B cell (primary cell): ENCODE results near the gene GLRX. TPM values are rescaled to one million over a fixed set of nuclear protein-coding genes. Genes with fewer than 3 reads are reported as not detected.

Experiments
- ATAC-seq: fragments of 200-7000 bp; cut with Tn5 transposase; one replicate; pipeline ENCODE4 v1.10.0; 2021; ENCODE audit warnings: low read depth, mild to moderate bottlenecking, moderate number of reproducible peaks, moderate library complexity
- CTCF ChIA-PET: fragments of 350-600 bp; sonication (Branson Sonifier 250); formaldehyde crosslinking; loops from one replicate; lab custom pipeline; 2021; ENCODE audit warnings: antibody characterized with exemption, inconsistent platforms; lab: Charles Lee
- POLR2A ChIA-PET: fragments of 350-600 bp; sonication (Branson Sonifier 250); formaldehyde crosslinking; loops from one replicate; lab custom pipeline; 2021; ENCODE audit warnings: antibody characterized with exemption; lab: Charles Lee
- DNase-seq: peaks from one replicate; pipeline ENCODE4 v3.0.0; 2013
- H2AFZ ChIP-seq: 2 replicates; pipeline ENCODE4 v1.6.1; 2012; ENCODE audit warnings: mild to moderate bottlenecking, low read depth, low read length; ENCODE audit not compliant: insufficient read depth, poor library complexity, severe bottlenecking
- H3K27ac ChIP-seq, 2 donors: 1 replicate in 1 of 2; 2 replicates in 1 of 2; pipeline ENCODE4 v1.5.1; 2012 to 2013; ENCODE audit warnings: low read length in 2 of 2, mild to moderate bottlenecking in 2 of 2, moderate library complexity in 1 of 2
- H3K27me3 ChIP-seq, 4 experiments: fragments of 200-600 bp in 1 of 4; sonication (generic) in 1 of 4; replicated peaks in 1 of 4; 1 replicate in 2 of 4; 2 replicates in 2 of 4; pipeline versions ENCODE4 v1.6.1 to v1.7.0; 2013 to 2016; ENCODE audit warnings: low read length in 3 of 4, mild to moderate bottlenecking in 2 of 4, mixed read lengths in 1 of 4, moderate library complexity in 1 of 4; ENCODE audit not compliant: insufficient read depth in 4 of 4, control insufficient read depth in 3 of 4; ENCODE audit errors: control extremely low read depth in 1 of 4
- H3K36me3 ChIP-seq, 2 experiments: replicated peaks in 1 of 2; 1 replicate in 1 of 2; 2 replicates in 1 of 2; pipeline versions ENCODE4 v1.6.1 to v1.7.1; 2013; ENCODE audit warnings: low read length in 1 of 2; ENCODE audit not compliant: insufficient read depth in 2 of 2, control insufficient read depth in 1 of 2; ENCODE audit errors: control extremely low read depth in 1 of 2, extremely low read depth in 1 of 2
- H3K4me1 ChIP-seq, 2 donors: fragments of 200-600 bp in 1 of 2; sonication (generic) in 1 of 2; 1 replicate in 1 of 2; 2 replicates in 1 of 2; pipeline versions ENCODE4 v1.5.1 to v1.6.1; 2013 to 2017; ENCODE audit warnings: low read length in 2 of 2; ENCODE audit not compliant: control insufficient read depth in 2 of 2, insufficient read depth in 2 of 2
- H3K4me2 ChIP-seq: replicated peaks from 2 replicates; pipeline ENCODE3; 2012; ENCODE audit warnings: mild to moderate bottlenecking, low read depth, low read length; ENCODE audit not compliant: poor library complexity, severe bottlenecking
- H3K4me3 ChIP-seq, 5 experiments: fragments of 200-600 bp in 1 of 5; sonication (generic) in 1 of 5; 1 replicate in 3 of 5; 2 replicates in 2 of 5; pipeline versions ENCODE4 v1.5.1 to v1.7.0; 2011 to 2016; ENCODE audit warnings: low read length in 4 of 5, mild to moderate bottlenecking in 4 of 5, low read depth in 2 of 5, control low read depth in 1 of 5, moderate library complexity in 1 of 5; ENCODE audit not compliant: insufficient read depth in 1 of 5; ENCODE audit errors: control extremely low read depth in 1 of 5, extremely low read depth in 1 of 5
- H3K79me2 ChIP-seq: fragments of 200-600 bp; sonication (generic); one replicate; pipeline ENCODE4 v1.6.0; 2016; ENCODE audit warnings: low read length; ENCODE audit not compliant: control insufficient read depth, insufficient read depth
- H3K9ac ChIP-seq: fragments of 200-600 bp; sonication (generic); 2 replicates; pipeline ENCODE4 v1.6.1; 2017; ENCODE audit warnings: mild to moderate bottlenecking, low read length, moderate library complexity
- H3K9me3 ChIP-seq, 3 donors: one replicate each; pipeline versions ENCODE4 v1.6.1 to v1.7.1; 2013; ENCODE audit warnings: low read length in 2 of 3; ENCODE audit not compliant: control insufficient read depth in 2 of 3, insufficient read depth in 1 of 3; ENCODE audit errors: control extremely low read depth in 1 of 3
- H4K20me1 ChIP-seq: 2 replicates; pipeline ENCODE4 v1.6.0; 2012; ENCODE audit warnings: mild to moderate bottlenecking, low read length; ENCODE audit not compliant: insufficient read depth, control insufficient read depth, poor library complexity, severe bottlenecking
- H3K27ac Mint-ChIP-seq: one replicate; pipeline ENCODE4 v1.8.0; 2021; ENCODE audit warnings: mixed read lengths
- H3K27me3 Mint-ChIP-seq: one replicate; pipeline ENCODE4 v1.8.0; 2021; ENCODE audit warnings: mixed read lengths
- H3K4me1 Mint-ChIP-seq: one replicate; pipeline ENCODE4 v1.8.0; 2021; ENCODE audit warnings: mixed read lengths
- H3K4me3 Mint-ChIP-seq: one replicate; pipeline ENCODE4 v1.8.0; 2021; ENCODE audit warnings: mixed read lengths
- H3K9me3 Mint-ChIP-seq: one replicate; pipeline ENCODE4 v1.8.0; 2022; ENCODE audit warnings: mixed read lengths; ENCODE audit not compliant: insufficient read depth
- CTCF ChIP-seq: fragments of 200-600 bp; IDR thresholded peaks from one replicate; pipeline ENCODE4 v1.8.0; 2022; ENCODE audit warnings: antibody characterized with exemption, mild to moderate bottlenecking
- EZH2 ChIP-seq: IDR thresholded peaks from 2 replicates; pipeline ENCODE4 v1.6.1; 2012; ENCODE audit warnings: borderline replicate concordance, low read depth, mild to moderate bottlenecking, moderate library complexity, low read length; ENCODE audit not compliant: insufficient read depth, poor library complexity, severe bottlenecking
- WGBS: methylation state at CpG from one replicate; pipeline ENCODE4 v1.1.5; 2013; ENCODE audit warnings: missing lambda C conversion rate; ENCODE audit not compliant: insufficient coverage; 5-methylcytosine and 5-hydroxymethylcytosine counted together
- intact Hi-C: fragments of 100-400 bp; cut with micrococcal nuclease; formaldehyde crosslinking; loops from one replicate; pipeline ENCODE4 v1.10.0; 2022
- polyA plus RNA-seq: library from polyadenylated mRNA; depleted of rRNA; stranded (reverse); fragments of >200 nt; gene quantifications from 2 replicates; pipeline ENCODE4 v1.2.3, GENCODE V29; 2012
- total RNA-seq, 2 donors: library from RNA; stranded (reverse); fragments of 120-200 nt in 1 of 2; gene quantifications; 1 replicate in 1 of 2; 2 replicates in 1 of 2; pipeline versions ENCODE4 v1.2.3 to v1.2.4, GENCODE V29; 2013 to 2022

Gene GLRX
- total and polyA plus RNA-seq, 2 donors (not counting 1 experiment from before 2014, with no cell fraction given) = 44.6 to 54.8 TPM

- H3K27ac ChIP-seq = peak overlapping the region; percentile 9 to 86
- no peak overlapping the region for H2AFZ ChIP-seq
- no peak overlapping the region for H3K4me3 ChIP-seq
- ATAC-seq (no peak), DNase-seq (no peak)
- Mint-ChIP-seq H3K4me1 (peaks cover 56% of the 10 kb centered on the region), H3K27ac (peak overlapping the region; percentile 57), H3K4me3 (no peak overlapping the region), H3K27me3 (no peaks in the 10 kb centered on the region), H3K9me3 (no peaks in the 10 kb centered on the region)
- no peaks in the 10 kb centered on the region for H3K27me3 ChIP-seq
- H3K79me2 ChIP-seq = no peaks in the 10 kb centered on the region
- H3K9ac ChIP-seq = no peak overlapping the region
- POLR2A ChIA-PET = interaction anchor here (0.6 to 0.9 kb wide), 2 partner anchors 20 to 276 kb away, joined by 3 read pairs; no protein-coding TSS in a partner anchor
- no peaks in the 10 kb centered on the region for H3K9me3 ChIP-seq
- CTCF ChIA-PET = interaction anchor here (1.1 to 22.8 kb wide), 6 partner anchors 11 to 172 kb away, joined by 3 to 748 read pairs (median 7); partner anchors contain the start of gene GLRX
- H4K20me1 ChIP-seq = no peaks in the 10 kb centered on the region
- peak overlapping the region; percentile 81 for H3K4me2 ChIP-seq
- H3K4me1 ChIP-seq = peaks cover 29 to 32% of the 10 kb centered on the region in 2 donors
- 80% methylated on average over 1 of the region's 1 CpG for WGBS
- TF ChIP-seq CTCF (no peak), EZH2 (no peak)
- no peaks in the 10 kb centered on the region for H3K36me3 ChIP-seq
- intact Hi-C loops = no loop called here
Observed at GRCh38 chr5:95836544-95836943, 14.0 kb upstream of the GLRX start.

GRCh38 chr5:95835682-95836385, 13.3 kb upstream of the GLRX start:
- ATAC-seq = no peak

More at GRCh38 chr5:95835682-95836385, 13.3 kb upstream of the GLRX start:
- DNase-seq = peak; percentile 35
- H3K4me2 ChIP-seq = peak overlapping the region; percentile 81
- no peaks in the 10 kb centered on the region for H3K9me3 Mint-ChIP-seq
- H3K9ac ChIP-seq = peak overlapping the region; percentile 57
- 6% methylated on average over 8 of the region's 10 CpGs for WGBS
- H3K27ac ChIP-seq = peak overlapping the region; percentile 60 to 86
- TF ChIP-seq EZH2 (no peak), CTCF (no peak)
- H3K4me3 Mint-ChIP-seq = peak overlapping the region; percentile 75
- no peaks in the 10 kb centered on the region for H3K27me3 ChIP-seq
- H3K79me2 ChIP-seq = no peaks in the 10 kb centered on the region
- peak overlapping the region; percentile 91 for H3K27ac Mint-ChIP-seq
- H3K4me3 ChIP-seq = peak overlapping the region; percentile 30 to 82 (median 67)
- H3K4me1 ChIP-seq = peaks cover 24 to 26% of the 10 kb centered on the region in 2 donors
- no peaks in the 10 kb centered on the region for H4K20me1 ChIP-seq
- no peaks in the 10 kb centered on the region for H3K36me3 ChIP-seq
- intact Hi-C loops = loop anchor here (1.0 to 2.0 kb wide), 4 partner anchors 11 to 28 kb away; partner anchors contain the start of gene GLRX
- H3K27me3 Mint-ChIP-seq = no peaks in the 10 kb centered on the region
- POLR2A ChIA-PET = interaction anchor here (0.9 kb wide), 1 partner anchor 19 kb away, joined by 3 read pairs; no protein-coding TSS in a partner anchor
- CTCF ChIA-PET = interaction anchor here (0.7 to 22.8 kb wide), 8 partner anchors 8 to 604 kb away, joined by 3 to 748 read pairs (median 6); partner anchors contain the start of gene GLRX
- H2AFZ ChIP-seq = peak overlapping the region; percentile 86
- no peaks in the 10 kb centered on the region for H3K9me3 ChIP-seq
- H3K4me1 Mint-ChIP-seq = peaks cover 51% of the 10 kb centered on the region
